Natural killer cell (primary cell): ENCODE results near the gene CD151. TPM values are rescaled to one million over a fixed set of nuclear protein-coding genes. Genes with fewer than 3 reads are reported as not detected.

Experiments used
- ATAC-seq, 3 donors: fragments of 150-1000 bp in 2 of 3; fragments of 200-7000 bp in 1 of 3; cut with Tn5 transposase; 1 replicate in 1 of 3; 2 replicates in 2 of 3; pipeline ENCODE4 v1.10.0; 2021; ENCODE audit warnings: mild to moderate bottlenecking in 2 of 3, moderate library complexity in 2 of 3
- DNase-seq, 2 donors: peaks; one replicate each; pipeline versions ENCODE4 v3.0.0 to v3.0.0-alpha.2; 2013 to 2021; ENCODE audit warnings: mixed read lengths in 1 of 2
- H3K27ac ChIP-seq: one replicate; pipeline ENCODE4 v1.5.1; 2013; ENCODE audit warnings: mild to moderate bottlenecking, low read length
- H3K27me3 ChIP-seq: one replicate; pipeline ENCODE4 v1.6.1; 2013; ENCODE audit warnings: low read length; ENCODE audit not compliant: control insufficient read depth, insufficient read depth
- H3K36me3 ChIP-seq: one replicate; pipeline ENCODE4 v1.6.1; 2013; ENCODE audit warnings: low read length; ENCODE audit not compliant: control insufficient read depth, insufficient read depth
- H3K4me1 ChIP-seq: one replicate; pipeline ENCODE4 v1.6.1; 2013; ENCODE audit warnings: low read length; ENCODE audit not compliant: control insufficient read depth, insufficient read depth
- H3K4me3 ChIP-seq: one replicate; pipeline ENCODE4 v1.5.1; 2013; ENCODE audit warnings: low read length
- H3K9me3 ChIP-seq: one replicate; pipeline ENCODE4 v1.6.1; 2013; ENCODE audit warnings: low read length; ENCODE audit not compliant: control insufficient read depth, insufficient read depth
- H3K27ac Mint-ChIP-seq, 2 donors: one replicate each; pipeline ENCODE4 v1.8.0; 2022; ENCODE audit warnings: mild to moderate bottlenecking in 2 of 2, mixed read lengths in 2 of 2, moderate library complexity in 1 of 2
- H3K27me3 Mint-ChIP-seq, 2 donors: one replicate each; pipeline ENCODE4 v1.8.0; 2022; ENCODE audit warnings: low read depth in 2 of 2, mixed read lengths in 2 of 2
- H3K36me3 Mint-ChIP-seq: one replicate; pipeline ENCODE4 v1.8.0; 2022; ENCODE audit warnings: mixed read lengths
- H3K4me1 Mint-ChIP-seq, 2 donors: one replicate each; pipeline ENCODE4 v1.8.0; 2022; ENCODE audit warnings: mixed read lengths in 2 of 2
- H3K4me3 Mint-ChIP-seq: one replicate; pipeline ENCODE4 v1.8.0; 2022; ENCODE audit warnings: mild to moderate bottlenecking, moderate library complexity, mixed read lengths
- H3K9me3 Mint-ChIP-seq, 2 donors: one replicate each; pipeline ENCODE4 v1.8.0; 2022; ENCODE audit warnings: mixed read lengths in 2 of 2
- CTCF ChIP-seq: fragments of 200-600 bp; IDR thresholded peaks from one replicate; pipeline ENCODE4 v1.8.0; 2022; ENCODE audit warnings: antibody characterized with exemption
- WGBS: methylation state at CpG from one replicate; pipeline ENCODE4 v1.1.7; 2013; ENCODE audit warnings: missing lambda C conversion rate; ENCODE audit not compliant: insufficient coverage; 5-methylcytosine and 5-hydroxymethylcytosine counted together
- intact Hi-C: fragments of 100-400 bp; cut with micrococcal nuclease; formaldehyde crosslinking; loops from one replicate; pipeline ENCODE4 v1.14.2; 2022
- total RNA-seq, 4 donors: library from RNA; stranded (reverse); fragments of 120-200 nt in 1 of 4; gene quantifications; one replicate each; pipeline versions ENCODE4 v1.2.3 to v1.2.4, GENCODE V29; 2013 to 2022

Gene CD151
- total RNA-seq, 3 donors from 2014 or later (not counting 1 experiment from before 2014, with no cell fraction given): 40.9 to 68.3 (median 52.9) TPM

DNA sequence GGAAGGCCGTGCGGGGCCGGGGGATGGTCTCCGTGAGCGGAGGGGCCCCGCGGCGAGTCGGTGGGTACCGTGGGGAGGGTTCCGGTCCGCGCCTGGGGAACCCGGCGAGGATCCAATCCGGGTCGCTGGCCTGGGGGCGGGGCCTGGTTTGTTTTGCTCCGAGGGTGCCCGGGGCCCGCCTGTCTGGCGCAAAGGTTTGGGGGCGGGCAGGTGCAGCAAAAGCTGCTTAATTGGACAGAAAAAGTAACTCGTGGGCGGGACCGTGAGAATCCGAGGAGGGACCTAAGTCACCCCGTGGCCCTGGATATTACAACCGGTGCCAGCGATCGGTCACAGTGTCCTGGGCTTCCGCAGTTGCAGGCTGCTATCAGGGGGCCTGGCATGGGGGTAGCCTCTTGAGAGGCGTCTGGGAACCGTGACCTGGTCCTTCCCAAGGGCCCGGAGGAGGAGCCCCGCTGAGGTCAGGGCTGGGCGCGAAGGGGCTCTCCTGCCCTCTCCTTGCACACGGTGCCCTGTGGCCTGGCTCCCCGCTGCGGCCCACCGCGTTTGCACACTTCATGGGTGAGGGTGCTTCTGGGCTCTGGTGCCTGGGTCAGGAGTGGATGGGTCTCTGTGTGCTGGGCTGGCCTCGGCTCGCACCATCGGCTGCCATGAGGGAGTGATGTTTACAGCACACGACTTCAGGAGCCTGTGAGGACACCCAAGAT lies 12.7 kb upstream of the CD151 start:
- intact Hi-C loops: loop anchor here (1.0 kb wide), 1 partner anchor 11 kb away; the partner anchor contains the start of gene RPLP2
- ATAC-seq (peak; percentile 77 to 88 (median 78)), DNase-seq (peak; percentile 95 to 96)
- TF ChIP-seq CTCF: no peak
- peak overlapping the region; percentile 81 for H3K27ac ChIP-seq
- 3% methylated on average over 47 of the region's 47 CpGs for WGBS
- H3K4me3 ChIP-seq: peak overlapping the region; percentile 59
- no peaks in the 10 kb centered on the region for H3K27me3 ChIP-seq
- no peaks in the 10 kb centered on the region for H3K27me3 Mint-ChIP-seq
- H3K27ac Mint-ChIP-seq: peak overlapping the region; percentile 81 to 88
- peak overlapping the region; percentile 90 for H3K4me3 Mint-ChIP-seq
- H3K4me1 Mint-ChIP-seq: peaks cover 0 to 17% of the 10 kb centered on the region in 2 donors
- H3K9me3 ChIP-seq: no peaks in the 10 kb centered on the region
- peaks cover 33% of the 10 kb centered on the region for H3K4me1 ChIP-seq
- peaks cover 9% of the 10 kb centered on the region for H3K36me3 ChIP-seq
- no peaks in the 10 kb centered on the region for H3K9me3 Mint-ChIP-seq
- H3K36me3 Mint-ChIP-seq: no peaks in the 10 kb centered on the region

DNA sequence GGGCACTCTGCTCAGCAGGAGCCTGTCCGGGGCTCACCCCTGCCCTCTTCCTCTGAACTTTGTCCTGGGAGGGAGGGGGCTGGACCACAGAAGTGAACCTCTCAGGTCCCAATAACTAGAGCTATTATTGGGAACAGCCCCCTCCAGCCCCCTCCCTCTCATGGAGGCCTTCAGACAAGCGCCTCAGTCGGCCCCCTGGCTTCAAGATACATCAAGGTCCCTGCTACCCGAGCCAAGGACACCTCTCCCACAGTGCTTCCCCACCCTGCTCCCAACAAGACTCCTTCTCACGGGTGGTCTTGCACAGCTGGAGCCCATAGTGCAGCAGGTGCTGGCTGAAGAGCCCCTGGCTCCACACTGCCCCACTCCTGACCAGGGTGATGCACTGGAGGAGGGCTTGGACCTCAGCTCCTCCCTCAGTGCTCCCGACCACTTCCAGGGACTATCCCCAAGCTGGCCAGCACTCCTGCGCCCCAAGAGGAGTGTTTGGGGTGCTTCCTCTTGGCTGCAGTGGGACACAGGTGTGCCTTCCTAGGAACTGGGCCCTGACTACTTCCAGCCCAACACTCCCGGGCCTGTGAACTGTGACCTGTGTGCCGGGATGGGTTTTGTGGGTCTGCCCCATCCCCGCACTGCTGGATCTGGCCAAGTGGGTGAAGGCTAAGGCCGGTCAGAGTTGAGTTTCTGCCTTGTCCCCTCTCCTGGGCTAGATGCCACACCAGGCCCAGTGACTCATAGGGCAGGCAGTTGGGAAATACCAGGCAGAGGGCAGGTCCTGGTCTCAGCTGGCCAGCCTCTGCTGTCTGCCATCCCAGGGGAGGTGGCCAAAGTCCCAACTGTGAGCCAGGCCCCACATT lies 11.9 kb upstream of the CD151 start:
- no peaks in the 10 kb centered on the region for H3K36me3 Mint-ChIP-seq
- H3K27me3 Mint-ChIP-seq: no peaks in the 10 kb centered on the region
- H3K4me1 Mint-ChIP-seq: peaks cover 0 to 17% of the 10 kb centered on the region in 2 donors
- DNase-seq: no peak
- Histone ChIP-seq H3K27me3 (no peaks in the 10 kb centered on the region), H3K4me3 (peak overlapping the region; percentile 59), H3K4me1 (peaks cover 34% of the 10 kb centered on the region), H3K9me3 (no peaks in the 10 kb centered on the region), H3K27ac (peak overlapping the region; percentile 81), H3K36me3 (peaks cover 11% of the 10 kb centered on the region)
- TF ChIP-seq CTCF: no peak
- H3K4me3 Mint-ChIP-seq: peak overlapping the region; percentile 90
- intact Hi-C loops: no loop called here
- H3K9me3 Mint-ChIP-seq: no peaks in the 10 kb centered on the region
- peak overlapping the region; percentile 81 to 88 for H3K27ac Mint-ChIP-seq
- no peak for ATAC-seq
- WGBS: 80% methylated on average over 11 of the region's 11 CpGs

- DNase-seq (no peak), ATAC-seq (no peak)
- WGBS: 65% methylated on average over 20 of the region's 22 CpGs
- H3K4me3 ChIP-seq: no peak overlapping the region
- TF ChIP-seq CTCF: no peak
- Mint-ChIP-seq H3K9me3 (no peaks in the 10 kb centered on the region), H3K27me3 (no peaks in the 10 kb centered on the region), H3K4me1 (peaks cover 0 to 17% of the 10 kb centered on the region in 2 donors), H3K27ac (peak overlapping the region in 1 of 2 donors; percentile 14), H3K36me3 (no peaks in the 10 kb centered on the region), H3K4me3 (peak overlapping the region; percentile 37)
- no peaks in the 10 kb centered on the region for H3K9me3 ChIP-seq
- H3K36me3 ChIP-seq: peaks cover 11% of the 10 kb centered on the region
- H3K27ac ChIP-seq: peak overlapping the region; percentile 16
- intact Hi-C loops: no loop called here
- H3K27me3 ChIP-seq: no peaks in the 10 kb centered on the region
- peaks cover 43% of the 10 kb centered on the region for H3K4me1 ChIP-seq
These were observed 11.0 kb upstream of the CD151 start for GRCh38 chr11:821512-822371.
